HG02642 (cell line): ENCODE measurements around the gene SP2.

ENCODE experiments used
- ATAC-seq: cut with Tn5 transposase; IDR thresholded peaks from one replicate; pipeline ENCODE4 v1.9.1; 2021; ENCODE audit warnings: mild to moderate bottlenecking; ENCODE audit not compliant: unreplicated experiment, poor library complexity

Gene SP2

DNA sequence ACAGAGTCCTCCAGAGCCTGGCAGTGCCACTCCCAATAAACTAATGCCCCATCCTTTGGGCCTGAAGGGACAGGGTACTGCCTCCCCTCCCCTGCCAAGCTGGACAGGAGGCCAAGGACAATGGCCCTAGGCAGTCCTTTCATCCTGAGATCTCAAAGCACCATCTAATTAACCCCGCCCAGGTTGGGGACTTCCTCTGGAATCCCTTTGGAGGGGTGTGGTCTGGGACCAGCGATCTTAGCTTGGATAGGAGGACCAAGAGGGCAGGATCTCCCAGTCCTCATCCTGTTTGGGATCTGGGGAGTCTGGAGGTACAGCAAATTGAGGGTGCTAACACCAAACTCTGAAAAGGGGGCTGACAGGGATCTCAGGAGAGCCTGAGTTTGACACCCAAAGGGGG lies 26.9 kb upstream of the SP2 start:
- ATAC-seq = no peak

DNA sequence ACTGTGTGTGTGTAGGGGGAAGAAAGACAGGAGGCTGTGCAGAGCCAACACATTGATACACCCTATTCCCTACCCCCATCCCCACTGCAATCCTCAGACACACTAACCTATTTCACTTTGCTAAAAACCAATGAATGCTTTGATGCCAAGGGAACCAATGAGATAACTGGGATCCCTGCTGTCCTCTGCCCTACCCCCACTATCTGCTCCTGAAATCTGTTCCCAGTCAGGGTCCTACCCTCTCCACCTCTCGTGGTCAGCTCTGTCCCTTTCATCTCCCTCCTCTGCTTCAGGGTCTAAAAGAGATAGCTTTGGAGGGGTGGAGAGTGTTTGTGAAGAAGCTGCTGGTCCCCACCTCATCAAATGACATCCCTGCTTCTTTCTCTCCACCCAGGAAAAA lies 26.0 kb upstream of the SP2 start:
- ATAC-seq = no peak

DNA sequence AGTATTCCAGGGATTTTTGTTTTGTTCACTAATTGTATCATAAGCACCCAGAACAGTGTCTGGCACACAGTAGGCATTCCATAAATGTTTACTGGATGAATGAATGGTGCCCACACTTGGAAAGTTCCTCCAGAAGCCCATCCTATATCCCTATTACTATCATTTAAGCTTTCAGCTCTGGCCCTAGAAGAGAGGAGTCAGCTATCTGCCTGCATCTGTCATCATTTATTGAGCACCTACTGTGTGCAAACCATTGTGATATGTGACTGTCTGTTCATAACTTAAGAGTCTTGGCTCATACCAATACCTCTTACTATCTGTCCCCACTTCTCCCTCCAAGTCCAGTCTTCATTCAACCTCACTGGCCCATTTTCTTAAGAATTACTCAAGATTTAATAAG lies 25.0 kb upstream of the SP2 start:
- ATAC-seq = no peak

DNA sequence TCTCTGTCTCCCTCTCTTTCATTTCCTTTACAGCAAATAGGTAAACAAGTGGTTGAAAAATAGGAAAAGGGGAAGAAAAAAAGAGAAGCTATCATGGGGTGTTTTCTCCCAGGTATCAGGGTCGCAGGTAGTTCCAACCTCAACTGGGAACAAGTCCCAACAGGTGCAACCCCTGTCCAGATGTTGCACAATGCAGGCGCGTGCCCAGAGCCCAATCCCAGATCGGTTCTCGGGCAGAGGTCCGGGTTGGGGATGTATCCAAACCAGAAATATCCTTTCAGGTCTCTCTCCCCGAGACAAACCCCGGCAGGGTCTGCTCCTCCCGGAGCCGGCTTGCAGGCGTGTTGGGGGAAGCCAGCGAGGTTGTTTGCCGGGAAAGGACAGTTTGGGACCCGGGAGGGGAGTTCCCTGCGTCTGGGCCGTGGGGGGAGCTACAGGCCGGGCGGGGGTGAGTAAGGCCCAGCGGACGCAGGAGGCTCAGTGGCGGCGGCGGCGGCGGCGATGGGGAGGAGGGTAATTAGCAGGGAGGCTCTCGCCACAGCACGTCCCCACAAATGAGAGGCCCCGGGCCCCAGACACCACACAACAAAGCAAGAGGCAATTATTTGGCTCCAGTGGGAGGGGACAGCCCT lies 23.9 kb upstream of the SP2 start:
- ATAC-seq = no peak

DNA sequence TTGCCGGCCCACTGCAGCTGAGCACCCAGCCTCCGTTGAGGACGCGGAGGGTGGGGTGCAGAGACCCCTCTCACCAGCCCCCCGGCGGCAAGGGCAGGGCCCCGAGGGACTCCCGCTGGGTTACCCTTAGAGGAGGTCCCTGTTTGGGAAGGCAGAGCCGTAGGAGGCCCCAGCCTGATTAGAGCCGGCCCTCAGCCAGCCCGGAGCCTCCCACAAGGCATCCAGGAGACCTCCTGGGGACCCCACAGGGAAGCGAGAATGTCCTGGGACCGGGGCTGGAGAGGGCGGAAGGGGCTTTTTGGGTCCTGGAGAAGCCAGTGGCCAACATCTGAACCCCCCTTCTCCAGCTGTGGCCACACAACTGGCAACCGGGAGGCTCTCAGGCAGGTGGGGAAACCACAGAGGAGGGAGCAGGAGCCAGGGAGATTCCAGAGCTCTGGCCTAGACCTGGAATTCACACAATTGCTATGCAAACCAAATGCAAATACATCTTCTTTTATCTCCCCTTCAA lies 23.3 kb upstream of the SP2 start:
- no peak for ATAC-seq

DNA sequence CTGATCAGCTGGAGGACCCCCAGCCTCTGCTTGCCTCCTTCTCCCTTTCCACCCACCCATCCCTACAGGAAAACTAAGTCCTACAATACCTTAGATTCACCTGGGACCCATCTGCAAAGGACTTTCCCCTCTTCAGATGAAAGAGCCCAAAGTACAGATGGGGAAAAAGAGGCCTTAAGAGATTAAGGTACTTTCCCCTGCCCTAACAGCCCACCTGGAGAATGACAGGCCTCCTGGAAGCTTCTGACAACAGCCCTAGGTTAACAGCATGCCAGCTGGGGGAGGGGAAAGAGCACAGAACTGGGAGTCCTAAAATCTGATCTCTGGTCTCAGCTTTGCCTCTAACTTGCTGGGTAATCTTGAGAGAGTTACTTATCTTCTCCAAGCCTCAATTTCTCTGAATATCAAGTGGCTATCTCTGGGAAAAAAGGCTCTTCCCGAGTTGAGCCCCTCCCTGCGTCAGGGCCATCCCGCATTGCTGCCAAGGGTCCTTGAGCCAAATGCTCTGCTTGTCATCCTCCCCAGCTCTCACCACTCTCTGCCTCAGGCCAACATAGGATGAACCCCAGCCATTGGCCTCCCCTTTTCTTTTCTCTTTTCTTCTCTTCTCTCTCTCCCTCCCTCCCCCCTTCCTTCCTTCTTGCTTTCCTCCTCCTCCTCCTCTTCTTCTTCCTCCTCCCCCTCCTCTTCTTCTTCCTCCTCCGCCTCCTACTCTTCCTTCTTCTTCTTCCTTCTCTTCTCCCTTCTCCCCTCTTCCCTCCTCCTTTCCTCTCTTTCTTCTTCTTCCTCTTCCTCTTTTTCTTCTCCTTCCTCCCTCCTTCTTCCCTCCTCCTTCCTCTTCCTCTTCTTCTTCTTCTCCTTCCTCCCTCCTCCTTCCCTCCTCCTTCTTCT lies 22.6 kb upstream of the SP2 start:
- no peak for ATAC-seq

DNA sequence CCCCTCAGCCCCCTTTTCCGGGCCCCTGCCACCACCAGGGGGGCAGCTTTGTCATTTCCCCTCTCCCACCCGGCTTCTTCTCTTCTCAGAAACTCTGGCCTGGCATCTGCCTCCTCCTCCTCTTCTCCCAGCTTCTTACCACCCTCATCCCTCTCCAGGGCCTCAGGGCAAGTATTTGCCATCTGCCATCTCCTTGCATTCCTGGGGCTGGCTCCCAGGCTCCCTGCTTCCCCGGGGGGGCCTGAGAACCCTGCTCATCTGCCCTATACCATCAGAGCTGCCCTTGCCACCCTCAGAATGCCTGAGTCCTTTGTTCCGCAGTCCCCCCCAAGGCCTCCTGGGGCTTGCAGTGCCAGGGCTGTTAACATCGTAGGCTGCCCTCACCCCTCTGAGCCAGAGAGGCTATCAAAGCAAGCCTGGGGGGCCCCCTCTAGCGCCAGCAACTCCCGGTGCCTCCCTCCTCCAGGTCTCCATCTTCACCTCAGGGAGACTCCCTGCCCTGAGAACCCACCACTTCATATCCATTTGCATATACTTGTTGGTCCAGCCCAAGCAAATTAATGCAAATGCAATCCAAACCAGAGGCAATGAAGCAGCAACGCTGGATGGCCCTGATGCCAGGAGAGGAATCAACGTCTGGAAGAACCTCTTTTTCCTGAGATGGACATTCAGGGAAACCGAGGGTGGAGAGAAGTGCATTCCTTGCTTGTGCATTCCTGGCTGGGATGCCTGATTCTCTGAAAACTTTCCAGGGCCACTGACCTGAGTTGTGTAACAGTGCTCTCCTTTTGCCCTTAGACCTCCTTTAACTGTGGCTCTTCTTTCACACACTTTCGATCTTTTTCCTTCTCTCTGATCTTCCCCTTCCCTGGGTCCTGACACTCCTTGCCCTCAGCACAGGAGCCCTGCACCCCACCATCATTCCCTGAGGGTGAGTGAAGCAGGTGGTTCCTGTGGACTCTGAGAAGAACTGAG lies 20.7 kb upstream of the SP2 start:
- no peak for ATAC-seq

DNA sequence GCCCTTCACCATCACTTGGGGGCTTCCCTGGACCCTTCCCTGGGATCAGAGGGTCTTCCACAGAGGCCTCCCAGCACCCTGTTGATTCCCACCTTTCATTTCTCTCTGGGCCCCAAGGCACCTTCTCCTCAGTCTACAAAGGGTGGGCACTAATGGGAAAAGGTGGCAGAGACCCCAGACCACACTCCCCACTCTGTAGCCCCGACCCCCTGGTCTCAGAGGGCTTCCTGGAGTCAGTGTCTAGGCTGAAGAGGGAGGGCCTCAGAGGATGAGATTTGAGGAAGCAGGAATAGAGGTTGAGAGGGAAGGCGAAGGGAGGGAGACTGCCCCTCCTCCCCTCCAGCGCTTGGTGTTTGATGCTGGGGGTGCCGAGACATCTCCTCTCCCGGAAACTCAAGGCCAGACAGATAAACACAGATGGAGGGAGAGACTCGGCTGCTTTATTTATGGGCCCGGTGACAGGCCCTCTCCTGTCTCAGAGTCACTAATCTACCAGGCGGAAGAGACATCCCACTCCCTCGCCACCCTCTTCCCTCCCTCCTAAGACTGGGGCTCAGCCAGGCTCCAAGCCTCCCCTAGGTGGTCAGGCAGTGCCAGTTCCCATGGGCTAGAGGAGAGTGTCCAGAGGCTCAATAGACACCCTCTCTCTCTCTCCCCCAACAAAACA lies 18.5 kb upstream of the SP2 start:
- no peak for ATAC-seq

DNA sequence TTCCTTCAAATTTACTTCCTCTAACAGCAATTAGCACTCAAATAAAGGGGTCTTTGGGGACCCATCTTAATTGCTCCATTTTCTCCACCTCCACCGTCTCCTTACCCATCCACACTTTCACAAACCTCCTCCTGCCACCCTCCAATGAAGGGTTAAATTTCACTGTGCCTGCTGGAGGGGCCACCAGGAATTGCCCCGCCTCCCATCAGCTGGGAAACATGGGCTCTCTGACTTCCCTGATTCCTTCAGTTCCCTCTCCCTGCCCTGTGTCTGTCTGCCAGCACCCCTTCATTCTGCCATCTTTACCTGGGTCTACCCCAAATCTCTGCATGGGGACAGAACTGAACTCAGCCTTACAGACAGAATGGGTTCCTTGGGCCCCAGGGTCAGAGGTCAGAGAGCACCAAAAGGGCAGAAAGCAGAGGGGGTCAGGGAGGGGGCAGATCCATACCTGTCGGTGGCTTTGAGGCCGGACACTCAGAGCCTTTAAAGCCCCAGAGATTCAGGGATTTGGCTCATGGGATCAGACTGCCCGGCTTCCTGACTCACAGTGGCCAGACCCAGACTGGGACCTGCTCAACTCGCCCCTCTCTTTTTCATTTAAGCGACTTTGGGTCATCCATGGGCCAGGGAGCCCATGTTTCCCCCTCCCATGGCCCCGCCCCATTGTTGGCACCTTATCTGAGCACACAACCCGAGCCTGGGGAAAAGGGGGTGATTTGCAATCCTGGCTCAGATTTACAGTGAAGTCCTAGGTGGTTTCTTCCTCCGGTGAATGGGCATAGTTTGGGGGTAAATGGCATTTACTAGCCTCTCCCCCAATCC lies 17.6 kb upstream of the SP2 start:
- ATAC-seq = no peak

DNA sequence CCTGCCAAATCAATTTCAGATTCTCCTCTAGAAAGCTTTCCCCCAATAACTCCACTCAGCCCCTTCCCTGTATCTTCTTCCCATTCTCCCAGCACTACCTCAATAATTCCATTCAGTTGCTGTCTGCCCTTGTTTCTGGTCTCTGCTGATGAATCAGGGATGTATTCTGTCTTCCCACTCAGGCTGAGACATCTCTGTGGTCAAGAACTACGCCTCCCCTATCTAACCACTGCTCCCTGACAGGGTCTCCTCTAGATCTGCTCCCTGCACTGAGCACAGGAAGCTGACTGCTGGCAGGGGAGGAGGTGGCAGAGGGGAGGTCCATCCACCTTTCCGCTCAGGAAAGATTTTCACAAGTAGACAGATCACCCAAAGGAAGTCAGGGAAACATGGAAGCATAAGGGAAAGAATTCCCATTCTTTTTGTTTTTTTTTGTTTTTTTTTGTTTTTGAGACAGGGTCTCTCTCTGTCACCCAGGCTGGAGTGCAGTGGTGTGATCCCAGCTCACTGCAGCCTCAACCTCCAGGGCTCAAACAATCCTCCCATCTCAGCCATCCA lies 16.9 kb upstream of the SP2 start:
- no peak for ATAC-seq

DNA sequence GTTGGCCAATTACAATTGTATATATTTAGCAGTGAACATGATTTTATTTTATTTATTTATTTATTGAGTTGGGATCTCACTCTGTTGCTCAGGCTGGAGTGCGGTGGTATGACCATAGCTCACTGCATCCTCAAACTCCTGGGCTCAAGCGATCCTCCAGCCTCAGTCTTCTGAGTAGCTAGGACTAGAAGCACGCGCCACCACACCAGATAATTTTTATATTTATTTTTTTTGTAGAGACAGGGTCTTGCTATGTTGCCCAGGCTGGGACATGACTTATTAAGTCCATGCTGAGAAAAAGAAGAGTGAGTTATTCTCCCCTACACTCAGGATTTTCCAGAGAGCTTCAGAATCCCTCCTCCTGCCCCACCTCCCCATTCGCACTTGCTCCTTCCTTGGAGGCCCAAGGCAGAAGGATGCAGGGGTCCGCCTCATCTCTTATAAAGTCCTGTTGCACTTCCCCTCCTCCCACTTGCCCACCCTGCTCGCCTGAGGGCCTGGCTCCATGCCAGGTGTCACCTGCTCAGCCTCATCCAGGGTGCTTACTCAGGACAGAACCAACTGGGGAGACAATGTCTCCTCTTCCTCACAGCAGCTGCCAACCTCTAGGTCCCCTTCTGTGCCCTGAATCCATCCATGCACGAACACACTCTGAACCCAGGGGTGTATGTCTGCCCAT lies 16.1 kb upstream of the SP2 start:
- no peak for ATAC-seq

DNA sequence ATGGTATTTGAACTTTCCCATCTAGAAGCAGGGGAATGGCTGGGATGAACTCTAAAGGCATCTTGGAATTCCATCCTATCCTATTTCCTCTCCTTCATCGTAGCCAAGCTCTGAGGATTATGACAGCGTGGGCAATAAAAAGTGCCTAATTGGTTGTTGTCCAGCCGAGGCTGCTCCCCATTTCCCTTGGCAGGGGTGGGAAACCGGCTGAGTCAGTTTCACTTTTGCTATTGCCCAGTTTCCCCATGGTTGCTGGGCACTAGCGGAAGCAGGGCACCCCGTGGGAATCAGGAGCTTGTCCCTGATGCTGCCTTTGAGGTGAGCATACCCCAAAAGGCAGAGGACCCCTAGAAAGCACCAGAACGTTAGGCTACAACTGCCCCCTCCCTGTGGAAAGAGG lies 13.8 kb upstream of the SP2 start:
- no peak for ATAC-seq

DNA sequence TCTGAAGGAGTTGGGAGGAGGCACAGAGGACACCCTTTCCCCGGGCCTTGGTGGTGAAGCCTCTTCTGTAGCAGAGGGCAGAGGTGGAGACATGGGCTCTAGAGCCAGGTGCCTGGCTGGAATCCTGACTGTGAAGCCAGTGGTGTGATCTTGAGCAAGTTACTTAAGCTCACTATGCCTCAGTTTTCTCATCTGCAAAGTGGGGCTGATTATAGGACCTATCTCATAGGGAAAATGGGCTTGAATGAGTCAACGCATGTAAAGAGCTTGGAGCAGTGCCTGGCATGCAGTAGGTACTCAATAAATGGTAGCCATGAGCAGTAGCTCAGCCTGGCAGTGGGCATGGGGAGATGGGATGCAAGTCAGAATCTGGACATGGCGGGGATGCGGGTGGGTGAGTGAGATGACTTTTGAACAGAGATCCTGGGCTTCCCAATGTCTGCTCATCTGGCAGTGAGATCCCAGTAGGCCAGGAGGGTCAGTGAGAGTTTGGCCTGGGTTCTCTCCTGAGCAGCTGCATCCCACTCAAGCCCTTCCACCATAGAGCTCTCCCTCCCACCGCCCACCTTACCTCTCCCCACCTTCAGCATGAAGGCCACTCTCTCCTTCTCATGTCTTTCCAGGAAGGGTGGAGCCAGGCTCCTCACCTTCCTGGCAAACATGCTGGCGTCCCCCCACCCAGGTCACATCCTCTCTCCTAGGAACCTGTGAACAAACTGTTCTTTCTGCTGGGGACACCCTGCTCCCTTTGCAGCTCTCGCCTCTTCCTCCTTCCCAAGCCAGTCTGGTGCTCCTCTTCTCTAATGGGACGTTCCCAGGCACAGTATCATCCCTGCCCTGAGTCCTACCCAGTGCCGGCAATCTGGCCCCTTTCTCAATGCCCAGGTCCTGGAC lies 13.1 kb upstream of the SP2 start:
- ATAC-seq = no peak

DNA sequence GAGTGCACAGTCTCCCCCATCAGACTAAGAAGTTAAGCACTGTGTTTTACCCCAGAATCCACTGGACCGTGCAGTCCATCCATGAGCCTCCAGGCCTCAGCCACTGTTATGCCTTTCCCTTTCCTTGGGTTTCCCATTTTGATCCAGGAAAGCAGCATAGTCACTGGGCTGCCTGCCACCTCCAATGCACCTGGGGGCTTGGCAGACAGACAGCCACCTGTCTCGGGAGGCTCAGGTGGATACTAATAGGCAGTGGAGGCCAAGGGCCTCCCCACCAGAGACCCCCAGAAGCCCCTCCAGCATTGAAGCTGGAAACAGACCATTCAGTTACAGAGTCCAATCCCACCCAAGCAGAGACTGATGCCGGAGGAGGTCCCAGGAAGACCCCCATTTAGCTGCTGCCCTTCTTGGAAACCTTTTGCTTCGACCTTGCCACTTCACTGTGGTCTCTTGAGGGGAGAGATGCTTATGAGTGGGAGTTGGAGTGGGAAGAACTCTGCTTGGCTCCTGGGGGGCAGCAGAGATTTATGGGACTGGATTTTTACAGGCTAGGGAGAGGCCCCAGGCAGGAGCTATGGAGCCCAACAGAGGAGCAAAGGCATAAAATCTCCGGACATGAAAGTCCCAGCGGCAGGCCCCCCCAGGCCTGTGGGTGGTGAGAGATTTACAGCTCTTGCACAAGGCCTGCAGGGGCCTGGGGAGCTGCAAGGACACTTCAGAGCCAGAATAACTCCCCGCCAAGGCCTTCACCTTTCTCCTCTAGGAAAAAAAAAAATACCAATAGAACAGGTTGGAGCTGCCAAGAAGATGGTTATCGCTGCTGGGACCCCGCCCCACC lies 12.2 kb upstream of the SP2 start:
- ATAC-seq = no peak

DNA sequence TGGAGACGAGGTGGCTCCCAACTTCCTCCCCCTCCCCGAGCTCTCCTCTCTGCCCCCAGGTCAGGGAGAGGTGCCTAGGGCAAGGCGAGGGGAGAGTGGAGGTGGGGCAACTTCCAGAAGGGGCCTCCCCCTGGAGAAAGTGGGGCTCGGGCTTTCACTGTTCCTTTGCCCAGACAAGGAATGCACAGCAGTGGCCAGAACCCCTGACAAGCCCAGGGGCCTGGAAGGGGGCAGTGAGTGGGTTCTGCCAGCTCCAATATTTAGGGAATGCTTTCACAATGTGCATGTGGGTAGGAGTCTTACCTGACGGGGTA lies 11.7 kb upstream of the SP2 start:
- no peak for ATAC-seq

DNA sequence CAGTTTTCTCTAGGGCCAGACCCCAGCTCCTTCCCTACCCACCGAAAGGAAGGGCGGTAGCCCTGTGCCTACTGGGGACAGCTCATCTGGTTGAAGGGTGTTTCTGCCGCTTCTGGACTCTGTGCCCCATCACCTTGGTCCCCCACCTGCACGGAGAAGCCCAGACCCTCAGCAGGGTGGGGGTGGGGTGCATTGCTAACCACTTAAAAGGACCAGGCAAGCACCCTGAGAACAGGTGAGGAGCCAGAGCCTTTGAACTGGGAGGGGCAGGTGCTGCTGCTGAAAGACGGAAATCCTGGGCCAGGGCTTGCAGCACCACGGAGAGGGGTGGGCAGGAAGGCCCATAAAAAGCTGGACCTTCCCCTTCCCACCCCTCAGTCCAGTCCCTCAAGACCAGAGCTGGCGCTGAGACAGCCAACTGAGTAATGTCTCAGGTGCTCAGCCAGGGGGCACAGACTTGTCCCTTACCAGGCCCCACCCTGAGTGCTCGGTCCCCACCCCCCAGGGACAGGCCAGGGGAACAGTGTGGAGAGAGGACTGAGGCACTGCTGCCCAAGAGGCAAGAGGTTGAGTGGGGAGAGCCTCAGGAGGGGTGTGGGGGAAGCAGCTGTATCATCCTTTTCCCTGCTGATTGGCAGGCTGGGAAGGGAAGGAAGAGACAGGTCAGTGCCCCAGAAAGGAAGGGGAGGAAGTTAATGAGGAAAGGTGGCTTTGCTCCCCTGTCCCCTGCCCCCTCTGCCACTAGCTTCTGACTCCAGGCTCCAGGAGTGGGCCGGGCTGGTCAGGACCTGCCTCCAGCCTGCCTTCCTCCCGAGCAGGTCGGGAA lies 10.9 kb upstream of the SP2 start:
- no peak for ATAC-seq
